GM12878 (cell line): ENCODE results near the gene VRK3. TPM values are rescaled to one million over a fixed set of nuclear protein-coding genes. Genes with fewer than 3 reads are reported as not detected.

Source experiments
- ATAC-seq: fragments of 200-7000 bp; cut with Tn5 transposase; 3 replicates; pipeline ENCODE4 v1.9.1; 2020; ENCODE audit warnings: mild to moderate bottlenecking, moderate library complexity
- BruUV-seq: library from RNA; stranded (reverse); fragments of 400-500 nt; replicated peaks from 2 replicates; lab custom pipeline; 2021; lab: Mats Ljungman, UMichigan
- CTCF ChIA-PET: fragments of 300-600 bp; sonication (Branson Sonifier 250); formaldehyde crosslinking; extraction: SDS; loops from one replicate; lab custom pipeline; 2021; ENCODE audit warnings: inconsistent platforms; lab: Yijun Ruan, JAX
- POLR2A ChIA-PET: fragments of 350-600 bp; formaldehyde crosslinking; extraction: SDS; loops from one replicate; lab custom pipeline; 2021; ENCODE audit warnings: inconsistent platforms; lab: Charles Lee
- RAD21 ChIA-PET: fragments of 300-600 bp; sonication (Branson Sonifier 250); formaldehyde crosslinking; loops from one replicate; lab custom pipeline; 2023; ENCODE audit warnings: antibody characterized with exemption; ENCODE audit not compliant: unreplicated experiment; lab: Charles Lee
- SMC1A ChIA-PET: fragments of 300-600 bp; sonication (Branson Sonifier 250); formaldehyde crosslinking; loops from one replicate; lab custom pipeline; 2023; ENCODE audit not compliant: unreplicated experiment, uncharacterized antibody; lab: Charles Lee
- DNase-seq: peaks from one replicate; pipeline ENCODE4 v3.0.0-alpha.2; 2011; ENCODE audit warnings: low read depth, low spot score
- FAIRE-seq: peaks from 3 replicates; lab custom pipeline; 2011; peaks lifted over from hg19 to GRCh38; lab: Jason Lieb, UNC
- H2AFZ ChIP-seq: 2 replicates; pipeline ENCODE4 v1.6.0; 2011; ENCODE audit warnings: low read depth, low read length, control low read depth; ENCODE audit not compliant: control insufficient read depth
- H3K27ac ChIP-seq: 2 replicates; pipeline ENCODE4 v1.5.1; 2011; ENCODE audit warnings: control low read depth; ENCODE audit not compliant: control insufficient read depth, insufficient read depth
- H3K27me3 ChIP-seq, 2 experiments: replicated peaks in 1 of 2; 2 replicates each; pipeline versions ENCODE4 v1.6.0 to v1.6.1; 2011; ENCODE audit warnings: low read length in 1 of 2; ENCODE audit not compliant: control insufficient read depth in 2 of 2, insufficient read depth in 2 of 2
- H3K36me3 ChIP-seq, 2 experiments: 2 replicates each; pipeline ENCODE4 v1.5.1; 2011; ENCODE audit warnings: low read length in 1 of 2; ENCODE audit not compliant: control insufficient read depth in 2 of 2, insufficient read depth in 2 of 2
- H3K4me1 ChIP-seq: 2 replicates; pipeline ENCODE4 v1.6.1; 2011; ENCODE audit warnings: mild to moderate bottlenecking, low read length, moderate library complexity, mixed read lengths; ENCODE audit not compliant: control insufficient read depth, insufficient read depth
- H3K4me2 ChIP-seq: 2 replicates; pipeline ENCODE4 v1.6.0; 2011; ENCODE audit warnings: control low read depth; ENCODE audit not compliant: control insufficient read depth, insufficient read depth
- H3K4me3 ChIP-seq: fragments of 200-600 bp; sonication (generic); 2 replicates; pipeline ENCODE4 v1.5.1; 2016
- H3K79me2 ChIP-seq: 2 replicates; pipeline ENCODE4 v1.6.0; 2011; ENCODE audit warnings: low read length; ENCODE audit not compliant: control insufficient read depth, insufficient read depth
- H3K9ac ChIP-seq: 2 replicates; pipeline ENCODE4 v1.8.0; 2011; ENCODE audit warnings: low read length, control low read depth, mixed read lengths; ENCODE audit not compliant: control insufficient read depth, insufficient read depth
- H3K9me3 ChIP-seq: replicated peaks from 3 replicates; pipeline ENCODE4 v1.5.1; 2011; ENCODE audit warnings: mild to moderate bottlenecking, low read length; ENCODE audit not compliant: control insufficient read depth, insufficient read depth
- H4K20me1 ChIP-seq: 2 replicates; pipeline ENCODE4 v1.6.0; 2011; ENCODE audit not compliant: control insufficient read depth, insufficient read depth
- ETV6 ChIP-seq, 2 experiments: fragments of 450-650 bp in 1 of 2; IDR thresholded peaks in 1 of 2; conservative IDR thresholded peaks in 1 of 2; 2 replicates each; pipeline ENCODE4 v1.6.1; 2014; ENCODE audit warnings: antibody characterized with exemption in 1 of 2, borderline replicate concordance in 1 of 2, low read depth in 1 of 2, mild to moderate bottlenecking in 1 of 2, moderate library complexity in 1 of 2
- GATAD2B ChIP-seq: fragments of 450-650 bp; conservative IDR thresholded peaks from 2 replicates; pipeline ENCODE4 v1.6.1; 2017; ENCODE audit warnings: low read depth, mild to moderate bottlenecking, moderate library complexity
- HDAC6 ChIP-seq: fragments of 200-600 bp; sonication (generic); IDR thresholded peaks from one replicate; pipeline ENCODE4 v1.8.0; 2017; ENCODE audit warnings: antibody characterized with exemption; ENCODE audit not compliant: unreplicated experiment
- KAT2A ChIP-seq: conservative IDR thresholded peaks from 2 replicates; pipeline ENCODE4 v1.6.1; 2011; ENCODE audit warnings: low read depth, low read length; ENCODE audit not compliant: control insufficient read depth
- MTA2 ChIP-seq: fragments of 450-650 bp; IDR thresholded peaks from 2 replicates; pipeline ENCODE4 v1.6.1; 2016; ENCODE audit warnings: low read depth, mild to moderate bottlenecking, moderate library complexity
- MYC ChIP-seq: IDR thresholded peaks from 2 replicates; pipeline ENCODE4 v1.6.1; 2011; ENCODE audit warnings: mild to moderate bottlenecking, low read length, moderate library complexity, inconsistent platforms; ENCODE audit not compliant: insufficient read depth, insufficient replicate concordance, insufficient read length, severe bottlenecking
- PML ChIP-seq: IDR thresholded peaks from 2 replicates; pipeline ENCODE4 v1.6.1; 2012; ENCODE audit warnings: low read length, inconsistent platforms
- SIN3A ChIP-seq: IDR thresholded peaks from 2 replicates; pipeline ENCODE4 v1.6.1; 2012; ENCODE audit warnings: low read depth, low read length, improper control_type of control experiment
- SMAD5 ChIP-seq: IDR thresholded peaks from 2 replicates; pipeline ENCODE4 v1.6.1; 2016; ENCODE audit warnings: antibody characterized with exemption, low read depth
- SMC3 ChIP-seq: IDR thresholded peaks from 2 replicates; pipeline ENCODE4 v1.6.1; 2011; ENCODE audit warnings: low read length, improper control_type of control experiment, borderline replicate concordance
- TBL1XR1 ChIP-seq: IDR thresholded peaks from 2 replicates; pipeline ENCODE4 v1.6.1; 2012; ENCODE audit warnings: low read depth, low read length, improper control_type of control experiment
- YY1 ChIP-seq: IDR thresholded peaks from 2 replicates; pipeline ENCODE4 v1.6.1; 2011; ENCODE audit warnings: low read depth, mild to moderate bottlenecking, low read length
- WGBS: methylation state at CpG from one replicate; pipeline ENCODE4 v1.1.6; 2016; ENCODE audit warnings: low lambda C conversion rate; ENCODE audit not compliant: insufficient replicate concordance, insufficient coverage; ENCODE audit errors: missing lambda C conversion rate; 5-methylcytosine and 5-hydroxymethylcytosine counted together
- in situ Hi-C: fragments of 300-500 bp; cut with MboI; formaldehyde crosslinking; loops from 9 replicates; pipeline ENCODE4 v1.14.3; 2018; ENCODE audit warnings: mixed read lengths
- intact Hi-C: fragments of 100-400 bp; cut with micrococcal nuclease; formaldehyde crosslinking; loops from one replicate; pipeline ENCODE4 v1.14.2; 2022; ENCODE audit not compliant: unreplicated experiment
- polyA plus RNA-seq, 11 experiments: library from polyadenylated mRNA; depleted of rRNA in 4 of 11; unstranded in 6 of 11; stranded (reverse) in 5 of 11; fragments of >200 nt; fragmentation: Nextera tagmentation in 4 of 11; fragmentation: Illumina TruSeq in 1 of 11; extraction: Ambion mirVana in 4 of 11; extraction: Trizol in 1 of 11; gene quantifications; 1 replicate in 1 of 11; 2 replicates in 10 of 11; pipeline versions ENCODE4 v1.2.1 to v1.2.3, GENCODE V29; 2011 to 2016; ENCODE audit warnings: inconsistent platforms in 2 of 11, missing spikeins in 2 of 11, low read depth in 1 of 11
- total RNA-seq, 4 experiments: library from RNA; depleted of rRNA in 3 of 4; stranded (reverse); fragments of >200 nt in 3 of 4; fragmentation: Illumina TruSeq in 1 of 4; extraction: Trizol in 1 of 4; gene quantifications; 2 replicates each; pipeline versions ENCODE4 v1.2.1 to v1.2.3, GENCODE V29; 2013 to 2021

Gene VRK3
- total and polyA plus RNA-seq, 10 of the 15 experiments (the other 5 are each of a cell fraction or from before 2014, with no cell fraction given) = 17.3 to 61.9 (median 35.5) TPM

DNA sequence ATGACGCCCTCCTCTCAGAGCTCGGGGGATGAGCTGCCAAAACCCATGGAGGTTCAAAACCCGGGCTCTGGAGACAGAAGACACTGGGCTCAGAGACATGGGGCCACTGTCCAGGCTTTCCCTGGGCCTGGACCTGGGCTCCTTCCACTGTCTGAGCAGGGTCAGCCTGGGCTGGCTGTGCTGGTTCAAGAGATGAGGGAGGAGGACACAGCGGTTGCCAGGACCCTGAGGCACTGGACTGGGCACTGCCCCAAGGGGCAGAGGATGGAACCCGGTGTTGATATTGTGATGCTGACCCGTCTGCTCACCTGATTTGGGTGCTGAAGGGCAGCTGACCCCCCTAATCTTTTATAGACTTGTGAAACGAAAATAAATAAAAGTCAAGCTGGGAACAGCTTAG is 50.1 kb downstream of the VRK3 start:
- ATAC-seq = no peak
- no peak for TF ChIP-seq ETV6 (conservative IDR thresholded peaks at IDR 0.05 in 1 of 2, IDR thresholded peaks at IDR 0.05 in 1 of 2; ENCODE audit: borderline replicate concordance in 1 of 2, low read depth in 1 of 2)
- TF ChIP-seq PML = no peak
- TF ChIP-seq, all 136 proteins: peak for 0
- Histone ChIP-seq H2AFZ (no peak overlapping the region), H3K4me2 (no peak overlapping the region), H3K27me3 (no peaks in the 10 kb centered on the region), H3K27ac (no peak overlapping the region), H3K9me3 (no peaks in the 10 kb centered on the region), H4K20me1 (no peaks in the 10 kb centered on the region), H3K9ac (no peak overlapping the region), H3K79me2 (no peaks in the 10 kb centered on the region), H3K4me1 (no peaks in the 10 kb centered on the region), H3K4me3 (no peak overlapping the region), H3K36me3 (no peaks in the 10 kb centered on the region; a peak in 1 of 4 replicates)
- no TSS peak for BruUV-seq
- no peak for FAIRE-seq
- DNase-seq = no peak
- in situ Hi-C loops = no loop called here
- RAD21 ChIA-PET = no interaction called here
- POLR2A ChIA-PET = no interaction called here
- intact Hi-C loops = no loop called here
- SMC1A ChIA-PET = interaction anchor here (1.3 kb wide), 1 partner anchor 21 kb away, joined by 3 read pairs; no protein-coding TSS in a partner anchor
- CTCF ChIA-PET = no interaction called here
- WGBS = 62% methylated on average over 7 of the region's 7 CpGs

DNA sequence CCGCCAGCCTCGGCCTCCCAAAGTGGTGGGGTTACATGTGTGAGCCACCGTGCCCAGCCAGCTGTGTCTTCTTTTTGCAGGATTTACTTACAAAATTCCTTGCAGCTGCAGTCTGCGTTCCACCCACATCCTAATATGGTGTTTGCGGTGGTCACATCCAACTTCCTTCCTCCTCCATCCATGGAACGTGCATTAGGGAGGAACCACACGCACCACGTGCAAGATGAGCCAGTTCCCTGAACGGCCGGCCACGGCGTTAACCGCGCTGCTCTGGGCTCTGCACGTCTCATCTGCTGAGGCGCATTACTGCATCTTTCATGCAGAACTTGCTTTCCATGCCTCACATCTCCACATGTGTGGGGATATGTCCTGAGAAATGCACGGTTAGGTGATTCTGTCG is 51.2 kb downstream of the VRK3 start:
- CTCF ChIA-PET = no interaction called here
- Histone ChIP-seq H3K27ac (no peak overlapping the region), H2AFZ (no peak overlapping the region), H3K36me3 (no peaks in the 10 kb centered on the region; a peak in 1 of 4 replicates), H3K9ac (no peak overlapping the region), H3K27me3 (no peaks in the 10 kb centered on the region), H3K4me3 (no peak overlapping the region), H3K79me2 (no peaks in the 10 kb centered on the region), H3K9me3 (no peaks in the 10 kb centered on the region), H3K4me2 (no peak overlapping the region), H4K20me1 (no peaks in the 10 kb centered on the region), H3K4me1 (no peaks in the 10 kb centered on the region)
- 94% methylated on average over 18 of the region's 18 CpGs for WGBS
- SMC1A ChIA-PET = no interaction called here
- no peak for FAIRE-seq
- in situ Hi-C loops (no loop called here), intact Hi-C loops (no loop called here)
- BruUV-seq = no TSS peak
- TF ChIP-seq MYC (no peak), SIN3A (no peak), MTA2 (no peak), KAT2A (no peak), SMAD5 (no peak), YY1 (no peak), TBL1XR1 (no peak), GATAD2B (no peak), SMC3 (no peak), HDAC6 (no peak)
- POLR2A ChIA-PET = no interaction called here
- RAD21 ChIA-PET = no interaction called here
- no peak for ATAC-seq
- no peak for DNase-seq
